Mesenchymal stem cell (in vitro differentiated cells and primary cell): Measurements from ENCODE around the gene GOSR2.
A peak's percentile ranks its signal among the peaks of the same experiment; 100 is the strongest.

Experiments used
- DNase-seq: peaks from one replicate; pipeline ENCODE4 v3.0.0-alpha.2; 2013
- H2AFZ ChIP-seq: one replicate; pipeline ENCODE4 v1.6.1; 2013; ENCODE audit warnings: low read depth, mild to moderate bottlenecking, control low read depth, inconsistent platforms, low read length, moderate library complexity
- H2AK5ac ChIP-seq: 2 replicates; pipeline ENCODE4 v1.6.1; 2013; ENCODE audit warnings: low read length, moderate library complexity, mild to moderate bottlenecking, inconsistent platforms; ENCODE audit not compliant: severe bottlenecking
- H2BK120ac ChIP-seq: one replicate; pipeline ENCODE4 v1.6.1; 2013; ENCODE audit warnings: low read depth, mild to moderate bottlenecking, inconsistent platforms, low read length, moderate library complexity
- H2BK12ac ChIP-seq, 2 experiments: one replicate each; pipeline ENCODE4 v1.6.1; 2013; ENCODE audit warnings: inconsistent platforms in 2 of 2, low read length in 2 of 2, mild to moderate bottlenecking in 2 of 2, moderate library complexity in 2 of 2, control low read depth in 1 of 2
- H2BK15ac ChIP-seq: one replicate; pipeline ENCODE4 v1.6.1; 2013; ENCODE audit warnings: mild to moderate bottlenecking, low read depth, inconsistent platforms; ENCODE audit not compliant: poor library complexity, severe bottlenecking
- H2BK5ac ChIP-seq: 2 replicates; pipeline ENCODE4 v1.6.1; 2013; ENCODE audit warnings: low read depth, mild to moderate bottlenecking, low read length, control low read depth, inconsistent platforms; ENCODE audit not compliant: poor library complexity, severe bottlenecking
- H3K14ac ChIP-seq, 2 experiments: one replicate each; pipeline ENCODE4 v1.6.1; 2013; ENCODE audit warnings: inconsistent platforms in 2 of 2, low read length in 2 of 2, control low read depth in 1 of 2, mild to moderate bottlenecking in 1 of 2, moderate library complexity in 1 of 2
- H3K18ac ChIP-seq, 2 experiments: one replicate each; pipeline ENCODE4 v1.6.1; 2013; ENCODE audit warnings: inconsistent platforms in 2 of 2, low read length in 2 of 2, control low read depth in 1 of 2, low read depth in 1 of 2, mild to moderate bottlenecking in 1 of 2
- H3K23ac ChIP-seq, 2 experiments: one replicate each; pipeline ENCODE4 v1.6.1; 2013; ENCODE audit warnings: inconsistent platforms in 2 of 2, low read length in 2 of 2, mild to moderate bottlenecking in 2 of 2, moderate library complexity in 2 of 2, control low read depth in 1 of 2
- H3K27ac ChIP-seq: 2 replicates; pipeline ENCODE4 v1.5.1; 2013; ENCODE audit warnings: mild to moderate bottlenecking, moderate library complexity, low read length, control low read depth, inconsistent platforms; ENCODE audit not compliant: poor library complexity, severe bottlenecking
- H3K27me3 ChIP-seq, 2 experiments: 2 replicates each; pipeline versions ENCODE4 v1.6.1 to v1.7.0; 2013; ENCODE audit warnings: low read length in 2 of 2, mild to moderate bottlenecking in 2 of 2, moderate library complexity in 2 of 2, control low read depth in 1 of 2, inconsistent platforms in 1 of 2; ENCODE audit not compliant: control insufficient read depth in 1 of 2, insufficient read depth in 1 of 2
- H3K36me3 ChIP-seq, 2 experiments: 2 replicates each; pipeline versions ENCODE4 v1.6.1 to v1.7.0; 2013; ENCODE audit warnings: low read length in 2 of 2, control low read depth in 1 of 2, inconsistent platforms in 1 of 2, low read depth in 1 of 2, mild to moderate bottlenecking in 1 of 2; ENCODE audit not compliant: insufficient read depth in 2 of 2, control insufficient read depth in 1 of 2
- H3K4ac ChIP-seq, 2 experiments: one replicate each; pipeline ENCODE4 v1.6.1; 2013; ENCODE audit warnings: inconsistent platforms in 2 of 2, low read length in 2 of 2, mild to moderate bottlenecking in 2 of 2, moderate library complexity in 2 of 2, control low read depth in 1 of 2, low read depth in 1 of 2
- H3K4me1 ChIP-seq: 2 replicates; pipeline ENCODE4 v1.6.1; 2013; ENCODE audit warnings: low read depth, low read length, control low read depth; ENCODE audit not compliant: control insufficient read depth, insufficient read depth
- H3K4me2 ChIP-seq: 2 replicates; pipeline ENCODE4 v1.6.1; 2013; ENCODE audit warnings: low read length, mild to moderate bottlenecking, inconsistent platforms; ENCODE audit not compliant: poor library complexity, severe bottlenecking
- H3K4me3 ChIP-seq, 2 experiments: 2 replicates each; pipeline versions ENCODE4 v1.5.1 to v1.7.0; 2013; ENCODE audit warnings: low read length in 2 of 2, mild to moderate bottlenecking in 2 of 2, control low read depth in 1 of 2, low read depth in 1 of 2; ENCODE audit not compliant: insufficient read depth in 1 of 2
- H3K79me1 ChIP-seq: replicated peaks from 2 replicates; pipeline ENCODE4 v1.6.1; 2013; ENCODE audit warnings: mild to moderate bottlenecking, control low read depth, low read length, inconsistent platforms; ENCODE audit not compliant: poor library complexity, severe bottlenecking
- H3K9ac ChIP-seq: 2 replicates; pipeline ENCODE4 v1.7.0; 2013; ENCODE audit warnings: mild to moderate bottlenecking, low read length, moderate library complexity
- H3K9me3 ChIP-seq: 2 replicates; pipeline ENCODE4 v1.7.0; 2013; ENCODE audit warnings: mild to moderate bottlenecking, low read length; ENCODE audit not compliant: control insufficient read depth
- H4K8ac ChIP-seq: one replicate; pipeline ENCODE4 v1.6.1; 2013; ENCODE audit warnings: inconsistent platforms, mild to moderate bottlenecking, low read length, moderate library complexity
- H4K91ac ChIP-seq: one replicate; pipeline ENCODE4 v1.6.1; 2013; ENCODE audit warnings: mild to moderate bottlenecking, low read length, inconsistent platforms
- WGBS: methylation state at CpG from one replicate; pipeline ENCODE4 v1.1.7; 2013; ENCODE audit warnings: mixed read lengths; 5-methylcytosine and 5-hydroxymethylcytosine counted together

GOSR2 gene

GRCh38 chr17:46949291-46950174, 26.6 kb downstream of the GOSR2 start:
- Histone ChIP-seq H3K14ac (no peak overlapping the region), H3K79me1 (no peaks in the 10 kb centered on the region), H3K18ac (no peak overlapping the region), H2BK15ac (no peak overlapping the region), H2BK5ac (no peak overlapping the region), H2BK120ac (no peak overlapping the region), H3K36me3 (no peaks in the 10 kb centered on the region), H3K4ac (no peak overlapping the region), H3K27ac (no peak overlapping the region), H3K23ac (no peak overlapping the region), H3K27me3 (peaks cover 57 to 59% of the 10 kb centered on the region in 2 experiments), H4K8ac (no peak overlapping the region), H2AK5ac (no peak overlapping the region), H3K9me3 (no peaks in the 10 kb centered on the region), H3K9ac (no peak overlapping the region), H3K4me1 (no peaks in the 10 kb centered on the region), H2BK12ac (no peak overlapping the region), H2AFZ (no peak overlapping the region), H4K91ac (no peak overlapping the region), H3K4me2 (no peak overlapping the region), H3K4me3 (no peak overlapping the region)
- no peak for DNase-seq
- WGBS, result 84% methylated on average over 11 of the region's 11 CpGs

GRCh38 chr17:46950342-46950996, 27.5 kb downstream of the GOSR2 start:
- Histone ChIP-seq H3K9me3 (no peaks in the 10 kb centered on the region), H3K18ac (no peak overlapping the region), H3K4me1 (no peaks in the 10 kb centered on the region), H3K79me1 (no peaks in the 10 kb centered on the region), H2BK15ac (no peak overlapping the region), H4K8ac (no peak overlapping the region), H3K36me3 (no peaks in the 10 kb centered on the region), H3K14ac (no peak overlapping the region), H2AK5ac (no peak overlapping the region), H2BK12ac (no peak overlapping the region), H3K4me2 (no peak overlapping the region), H3K4ac (no peak overlapping the region), H3K23ac (no peak overlapping the region), H3K9ac (no peak overlapping the region), H2BK120ac (no peak overlapping the region), H3K4me3 (no peak overlapping the region), H2BK5ac (no peak overlapping the region), H4K91ac (no peak overlapping the region), H2AFZ (no peak overlapping the region), H3K27ac (no peak overlapping the region), H3K27me3 (peaks cover 54 to 59% of the 10 kb centered on the region in 2 experiments)
- no peak for DNase-seq
- 78% methylated on average over 7 of the region's 7 CpGs for WGBS

GRCh38 chr17:46950997-46951621, 28.1 kb downstream of the GOSR2 start:
- H3K79me1 ChIP-seq, result no peaks in the 10 kb centered on the region
- H2BK5ac ChIP-seq, result no peak overlapping the region
- H3K4me1 ChIP-seq, result no peaks in the 10 kb centered on the region
- no peak overlapping the region for H3K9ac ChIP-seq
- no peak overlapping the region for H3K4me2 ChIP-seq
- H3K18ac ChIP-seq, result no peak overlapping the region
- no peak overlapping the region for H2BK12ac ChIP-seq
- H3K9me3 ChIP-seq, result no peaks in the 10 kb centered on the region
- DNase-seq, result no peak
- H4K91ac ChIP-seq, result no peak overlapping the region
- H2AFZ ChIP-seq, result no peak overlapping the region
- H3K4me3 ChIP-seq, result no peak overlapping the region
- no peaks in the 10 kb centered on the region for H3K36me3 ChIP-seq
- WGBS, result 65% methylated on average over 16 of the region's 16 CpGs
- H3K27me3 ChIP-seq, result peaks cover 53 to 60% of the 10 kb centered on the region in 2 experiments
- H2BK120ac ChIP-seq, result no peak overlapping the region
- no peak overlapping the region for H4K8ac ChIP-seq
- H2AK5ac ChIP-seq, result no peak overlapping the region
- H3K14ac ChIP-seq, result no peak overlapping the region
- no peak overlapping the region for H3K27ac ChIP-seq
- no peak overlapping the region for H3K23ac ChIP-seq
- no peak overlapping the region for H2BK15ac ChIP-seq
- H3K4ac ChIP-seq, result no peak overlapping the region

- Histone ChIP-seq H3K9ac (no peak overlapping the region), H2BK12ac (no peak overlapping the region), H2AFZ (no peak overlapping the region), H3K4ac (no peak overlapping the region), H2BK5ac (no peak overlapping the region), H3K79me1 (no peaks in the 10 kb centered on the region), H2BK120ac (no peak overlapping the region), H3K4me2 (no peak overlapping the region), H3K36me3 (no peaks in the 10 kb centered on the region), H2AK5ac (no peak overlapping the region), H3K23ac (no peak overlapping the region), H3K27me3 (peaks cover 51 to 61% of the 10 kb centered on the region in 2 experiments), H3K27ac (no peak overlapping the region), H2BK15ac (peak overlapping the region; percentile 78), H3K9me3 (no peaks in the 10 kb centered on the region), H3K18ac (no peak overlapping the region), H3K4me1 (no peaks in the 10 kb centered on the region), H4K8ac (no peak overlapping the region), H3K14ac (no peak overlapping the region), H4K91ac (no peak overlapping the region), H3K4me3 (no peak overlapping the region)
- DNase-seq, result no peak
- 73% methylated on average over 4 of the region's 5 CpGs for WGBS
These were observed 28.7 kb downstream of the GOSR2 start for GRCh38 chr17:46951706-46952105.
